CD4-positive, alpha-beta T cell treated with Interferon gamma for 1 hour (primary cell): ENCODE data around the gene SH3BP4.

Source experiments
- DNase-seq: peaks from one replicate; pipeline ENCODE4 v3.0.0-alpha.2; 2020

The SH3BP4 gene

GRCh38 chr2:234967201-234967869 is 15.5 kb downstream of the SH3BP4 start:
- no peak for DNase-seq

- no peak for DNase-seq
Observed at GRCh38 chr2:234967870-234968208, 16.0 kb downstream of the SH3BP4 start.

GRCh38 chr2:234968631-234969305 is 17.0 kb downstream of the SH3BP4 start:
- DNase-seq: no peak

GRCh38 chr2:234969306-234970098 is 17.7 kb downstream of the SH3BP4 start:
- no peak for DNase-seq

GRCh38 chr2:234970099-234970440 is 18.3 kb downstream of the SH3BP4 start:
- DNase-seq: no peak

- DNase-seq: no peak
Observed at GRCh38 chr2:234970477-234970882, 18.7 kb downstream of the SH3BP4 start.

GRCh38 chr2:234971496-234971895 is 19.7 kb downstream of the SH3BP4 start:
- no peak for DNase-seq

- DNase-seq: no peak
Observed at GRCh38 chr2:234973008-234973407, 21.2 kb downstream of the SH3BP4 start.

GRCh38 chr2:234974501-234975385 is 22.9 kb downstream of the SH3BP4 start:
- DNase-seq: no peak

- DNase-seq: no peak
Observed at GRCh38 chr2:234975611-234976010, 23.8 kb downstream of the SH3BP4 start.

GRCh38 chr2:234976479-234977227 is 24.8 kb downstream of the SH3BP4 start:
- DNase-seq: no peak

- DNase-seq: no peak
Observed at GRCh38 chr2:234977228-234977679, 25.4 kb downstream of the SH3BP4 start.

GRCh38 chr2:234978466-234979203 is 26.8 kb downstream of the SH3BP4 start:
- no peak for DNase-seq

- no peak for DNase-seq
Observed at GRCh38 chr2:234979204-234980167, 27.7 kb downstream of the SH3BP4 start.

- DNase-seq: no peak
Observed at GRCh38 chr2:234980451-234981187, 28.8 kb downstream of the SH3BP4 start.

- no peak for DNase-seq
Observed at GRCh38 chr2:234981197-234982095, 29.6 kb downstream of the SH3BP4 start.

- no peak for DNase-seq
Observed at GRCh38 chr2:234982096-234982834, 30.4 kb downstream of the SH3BP4 start.
